Measurements from ENCODE around the gene ENPP1.

ENPP1 gene

GRCh38 chr6:131813991-131814390, 6.2 kb downstream of the ENPP1 start:
- Histone ChIP-seq H3K27ac (ENCODE audit: low read length) (no peak overlapping the region), H3K9me3 (ENCODE audit: insufficient read depth, low read depth, low read length) (no peaks in the 10 kb centered on the region), H3K36me3 (ENCODE audit: insufficient read depth, low read depth, low read length) (no peaks in the 10 kb centered on the region), H3K4me3 (ENCODE audit: low read length) (no peak overlapping the region), H3K4me1 (ENCODE audit: insufficient read depth, low read length) (peaks cover 7% of the 10 kb centered on the region; the same call in 1 of the 2 replicates), H3K9ac (ENCODE audit: low read depth, low read length) (no peak overlapping the region), H3K27me3 (ENCODE audit: insufficient read depth, low read length) (peaks cover 10% of the 10 kb centered on the region; the same call in 1 of the 2 replicates)

- no peak overlapping the region for H3K9ac ChIP-seq (ENCODE audit: low read depth, low read length)
- no peaks in the 10 kb centered on the region for H3K36me3 ChIP-seq (ENCODE audit: insufficient read depth, low read depth, low read length)
- no peaks in the 10 kb centered on the region for H3K27me3 ChIP-seq (ENCODE audit: insufficient read depth, low read length)
- H3K9me3 ChIP-seq (ENCODE audit: insufficient read depth, low read depth, low read length): no peaks in the 10 kb centered on the region
- H3K4me3 ChIP-seq (ENCODE audit: low read length): no peak overlapping the region
- no peaks in the 10 kb centered on the region; the same call in 1 of the 2 replicates for H3K4me1 ChIP-seq (ENCODE audit: insufficient read depth, low read length)
- no peak overlapping the region for H3K27ac ChIP-seq (ENCODE audit: low read length)
Observed at GRCh38 chr6:131816869-131817268, 9.0 kb downstream of the ENPP1 start.

- Histone ChIP-seq H3K27ac (ENCODE audit: low read length) (no peak overlapping the region), H3K9ac (ENCODE audit: low read depth, low read length) (no peak overlapping the region), H3K4me3 (ENCODE audit: low read length) (no peak overlapping the region), H3K4me1 (ENCODE audit: insufficient read depth, low read length) (no peaks in the 10 kb centered on the region; the same call in 1 of the 2 replicates), H3K9me3 (ENCODE audit: insufficient read depth, low read depth, low read length) (no peaks in the 10 kb centered on the region), H3K36me3 (ENCODE audit: insufficient read depth, low read depth, low read length) (no peaks in the 10 kb centered on the region), H3K27me3 (ENCODE audit: insufficient read depth, low read length) (no peaks in the 10 kb centered on the region)
Observed at GRCh38 chr6:131819572-131820124, 11.8 kb downstream of the ENPP1 start.

- Histone ChIP-seq H3K9me3 (ENCODE audit: insufficient read depth, low read depth, low read length) (no peaks in the 10 kb centered on the region), H3K4me1 (ENCODE audit: insufficient read depth, low read length) (no peaks in the 10 kb centered on the region; the same call in 1 of the 2 replicates), H3K27me3 (ENCODE audit: insufficient read depth, low read length) (no peaks in the 10 kb centered on the region), H3K27ac (ENCODE audit: low read length) (no peak overlapping the region), H3K4me3 (ENCODE audit: low read length) (no peak overlapping the region), H3K36me3 (ENCODE audit: insufficient read depth, low read depth, low read length) (no peaks in the 10 kb centered on the region), H3K9ac (ENCODE audit: low read depth, low read length) (no peak overlapping the region)
Observed at GRCh38 chr6:131821010-131821807, 13.4 kb downstream of the ENPP1 start.

- Histone ChIP-seq H3K4me1 (ENCODE audit: insufficient read depth, low read length) (no peaks in the 10 kb centered on the region), H3K27me3 (ENCODE audit: insufficient read depth, low read length) (no peaks in the 10 kb centered on the region), H3K9ac (ENCODE audit: low read depth, low read length) (no peak overlapping the region)
Observed at GRCh38 chr6:131822119-131822518, 14.3 kb downstream of the ENPP1 start.

DNA sequence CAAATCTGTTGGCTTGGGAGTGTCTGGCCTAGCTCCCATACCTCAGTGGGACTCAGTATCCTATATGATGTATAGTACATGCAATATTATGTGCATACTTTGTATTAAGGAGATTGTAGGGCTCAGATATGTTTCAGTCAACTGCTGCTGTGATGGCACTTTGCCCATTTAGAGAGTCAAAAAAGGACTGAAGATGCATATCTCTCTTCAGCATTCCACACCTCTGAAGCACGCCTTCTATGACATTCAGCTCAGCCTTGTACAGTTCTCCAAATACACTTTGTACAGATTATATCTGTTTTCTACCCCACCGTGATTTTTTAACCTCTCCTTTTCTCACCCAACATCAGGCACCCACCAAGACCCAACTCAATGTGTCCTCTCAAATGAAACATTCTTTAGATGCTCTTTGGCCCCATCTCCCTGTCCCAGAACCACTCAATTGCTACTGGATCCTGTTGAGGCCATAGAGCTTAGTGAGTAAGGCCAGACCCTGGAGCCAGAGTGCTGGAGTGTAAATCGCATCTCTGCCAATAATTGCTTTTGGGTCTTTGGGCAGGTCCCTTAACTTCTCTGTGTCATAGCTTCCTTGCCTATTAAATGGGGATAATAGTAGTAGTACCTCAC, 15.6 kb downstream of the ENPP1 start:
- H3K27ac ChIP-seq (ENCODE audit: low read length): no peak overlapping the region
- no peak overlapping the region for H3K4me3 ChIP-seq (ENCODE audit: low read length)
- H3K27me3 ChIP-seq (ENCODE audit: insufficient read depth, low read length): no peaks in the 10 kb centered on the region
- peaks cover 8% of the 10 kb centered on the region; the same call in 1 of the 2 replicates for H3K36me3 ChIP-seq (ENCODE audit: insufficient read depth, low read depth, low read length)
- H3K9ac ChIP-seq (ENCODE audit: low read depth, low read length): no peak overlapping the region
- H3K4me1 ChIP-seq (ENCODE audit: insufficient read depth, low read length): no peaks in the 10 kb centered on the region
- H3K9me3 ChIP-seq (ENCODE audit: insufficient read depth, low read depth, low read length): no peaks in the 10 kb centered on the region

More at GRCh38 chr6:131822119-131822518, 14.3 kb downstream of the ENPP1 start:
- no peak overlapping the region for H3K27ac ChIP-seq (ENCODE audit: low read length)
- H3K9me3 ChIP-seq (ENCODE audit: insufficient read depth, low read depth, low read length): no peaks in the 10 kb centered on the region
- H3K4me3 ChIP-seq (ENCODE audit: low read length): no peak overlapping the region
- H3K36me3 ChIP-seq (ENCODE audit: insufficient read depth, low read depth, low read length): no peaks in the 10 kb centered on the region

GRCh38 chr6:131825946-131826345, 18.1 kb downstream of the ENPP1 start:
- Histone ChIP-seq H3K36me3 (ENCODE audit: insufficient read depth, low read depth, low read length) (peaks cover 8% of the 10 kb centered on the region; the same call in 1 of the 2 replicates), H3K27ac (ENCODE audit: low read length) (no peak overlapping the region), H3K9ac (ENCODE audit: low read depth, low read length) (no peak overlapping the region), H3K4me1 (ENCODE audit: insufficient read depth, low read length) (no peaks in the 10 kb centered on the region), H3K4me3 (ENCODE audit: low read length) (no peak overlapping the region), H3K27me3 (ENCODE audit: insufficient read depth, low read length) (no peaks in the 10 kb centered on the region), H3K9me3 (ENCODE audit: insufficient read depth, low read depth, low read length) (no peaks in the 10 kb centered on the region)

DNA sequence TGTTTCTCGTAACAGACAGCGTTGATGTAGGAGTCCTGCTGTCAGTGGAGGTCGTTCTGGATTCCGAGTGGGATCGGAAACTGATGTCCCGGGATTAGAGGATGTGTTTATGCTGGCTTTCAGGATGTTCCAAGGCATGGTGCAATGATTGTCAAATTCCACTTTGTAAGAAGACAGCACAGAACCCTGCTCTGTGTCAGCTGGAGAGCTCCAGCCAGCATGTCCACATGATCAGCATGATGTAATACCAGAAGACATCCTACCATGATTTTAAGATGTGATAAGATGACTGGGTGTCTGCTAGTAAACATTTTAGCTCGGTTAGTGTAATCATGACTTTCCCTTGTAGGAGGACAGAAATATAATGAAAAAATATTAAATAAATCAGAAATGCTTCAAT, 20.3 kb downstream of the ENPP1 start:
- H3K4me3 ChIP-seq (ENCODE audit: low read length): no peak overlapping the region
- H3K27me3 ChIP-seq (ENCODE audit: insufficient read depth, low read length): no peaks in the 10 kb centered on the region
- H3K36me3 ChIP-seq (ENCODE audit: insufficient read depth, low read depth, low read length): peaks cover 8% of the 10 kb centered on the region; the same call in 1 of the 2 replicates
- no peaks in the 10 kb centered on the region for H3K9me3 ChIP-seq (ENCODE audit: insufficient read depth, low read depth, low read length)
- no peak overlapping the region for H3K27ac ChIP-seq (ENCODE audit: low read length)
- H3K4me1 ChIP-seq (ENCODE audit: insufficient read depth, low read length): no peaks in the 10 kb centered on the region
- H3K9ac ChIP-seq (ENCODE audit: low read depth, low read length): no peak overlapping the region

GRCh38 chr6:131828951-131829350, 21.1 kb downstream of the ENPP1 start:
- Histone ChIP-seq H3K36me3 (ENCODE audit: insufficient read depth, low read depth, low read length) (peaks cover 8% of the 10 kb centered on the region; the same call in 1 of the 2 replicates), H3K9me3 (ENCODE audit: insufficient read depth, low read depth, low read length) (no peaks in the 10 kb centered on the region), H3K4me3 (ENCODE audit: low read length) (no peak overlapping the region), H3K4me1 (ENCODE audit: insufficient read depth, low read length) (no peaks in the 10 kb centered on the region), H3K9ac (ENCODE audit: low read depth, low read length) (no peak overlapping the region), H3K27me3 (ENCODE audit: insufficient read depth, low read length) (no peaks in the 10 kb centered on the region), H3K27ac (ENCODE audit: low read length) (no peak overlapping the region)

- H3K9ac ChIP-seq (ENCODE audit: low read depth, low read length): no peak overlapping the region
- no peaks in the 10 kb centered on the region for H3K27me3 ChIP-seq (ENCODE audit: insufficient read depth, low read length)
- H3K4me3 ChIP-seq (ENCODE audit: low read length): no peak overlapping the region
- H3K27ac ChIP-seq (ENCODE audit: low read length): no peak overlapping the region
- peaks cover 8% of the 10 kb centered on the region; the same call in 1 of the 2 replicates for H3K36me3 ChIP-seq (ENCODE audit: insufficient read depth, low read depth, low read length)
- H3K4me1 ChIP-seq (ENCODE audit: insufficient read depth, low read length): no peaks in the 10 kb centered on the region
- H3K9me3 ChIP-seq (ENCODE audit: insufficient read depth, low read depth, low read length): no peaks in the 10 kb centered on the region
Observed at GRCh38 chr6:131831392-131831791, 23.6 kb downstream of the ENPP1 start.

DNA sequence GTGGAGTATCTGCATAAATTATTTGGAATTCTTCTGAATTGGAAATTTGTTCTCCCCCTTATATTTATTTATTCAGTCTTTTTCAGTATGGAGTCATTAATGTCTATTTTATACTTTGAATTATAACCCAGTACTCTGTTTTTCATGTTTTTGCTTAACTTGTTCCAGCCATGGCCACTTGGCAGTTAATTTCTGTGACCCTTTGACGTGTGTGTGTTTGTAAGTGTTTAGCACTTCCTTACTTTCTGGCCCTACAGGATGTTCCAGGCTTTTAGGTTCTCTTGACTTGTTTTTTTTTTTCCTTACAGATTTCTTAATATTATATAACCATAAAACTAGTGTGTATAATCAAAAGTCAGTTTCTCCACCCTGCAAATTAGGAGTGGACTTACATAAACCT, 24.1 kb downstream of the ENPP1 start:
- H3K9me3 ChIP-seq (ENCODE audit: insufficient read depth, low read depth, low read length): no peaks in the 10 kb centered on the region
- no peaks in the 10 kb centered on the region for H3K4me1 ChIP-seq (ENCODE audit: insufficient read depth, low read length)
- H3K4me3 ChIP-seq (ENCODE audit: low read length): no peak overlapping the region
- no peak overlapping the region for H3K9ac ChIP-seq (ENCODE audit: low read depth, low read length)
- H3K27ac ChIP-seq (ENCODE audit: low read length): no peak overlapping the region
- peaks cover 8% of the 10 kb centered on the region; the same call in 1 of the 2 replicates for H3K36me3 ChIP-seq (ENCODE audit: insufficient read depth, low read depth, low read length)
- H3K27me3 ChIP-seq (ENCODE audit: insufficient read depth, low read length): no peaks in the 10 kb centered on the region
